Caco-2 (cell line): ENCODE data around the gene ABTB1. TPM values are rescaled to one million over a fixed set of nuclear protein-coding genes. Genes with fewer than 3 reads are reported as not detected.

Experiments used
- BruUV-seq: library from RNA; stranded (reverse); fragments of 400-500 nt; replicated peaks from 2 replicates; lab custom pipeline; 2021; lab: Mats Ljungman, UMichigan
- CTCF ChIA-PET: fragments of 300-600 bp; sonication (Branson Sonifier 250); formaldehyde crosslinking; loops from one replicate; lab custom pipeline; 2022; ENCODE audit warnings: antibody characterized with exemption; lab: Charles Lee
- POLR2A ChIA-PET: fragments of 300-600 bp; sonication (Branson Sonifier 250); formaldehyde crosslinking; loops from one replicate; lab custom pipeline; 2022; ENCODE audit warnings: antibody characterized with exemption; lab: Charles Lee
- DNase-seq, 2 experiments: peaks; one replicate each; pipeline versions ENCODE4 v3.0.0 to v3.0.0-alpha.2; 2020 to 2022
- H3K27me3 ChIP-seq: replicated peaks from 2 replicates; pipeline ENCODE4 v1.6.0; 2011; ENCODE audit warnings: low read length; ENCODE audit not compliant: control insufficient read depth, insufficient read depth
- H3K36me3 ChIP-seq: 2 replicates; pipeline ENCODE4 v1.5.1; 2011; ENCODE audit warnings: low read length; ENCODE audit not compliant: control insufficient read depth, insufficient read depth
- H3K4me1 ChIP-seq: fragments of 250-450 bp; sonication (Bioruptor Pico); 2 replicates; pipeline ENCODE4 v1.5.1; 2020; ENCODE audit warnings: mild to moderate bottlenecking
- H3K4me3 ChIP-seq: 2 replicates; pipeline ENCODE4 v1.5.1; 2011; ENCODE audit warnings: low read depth, mild to moderate bottlenecking, control low read depth, low read length
- H3K9me3 ChIP-seq: fragments of 250-450 bp; sonication (Bioruptor Pico); 2 replicates; pipeline ENCODE4 v1.5.1; 2020; ENCODE audit warnings: mild to moderate bottlenecking, moderate library complexity
- H3K27ac Mint-ChIP-seq: one replicate; pipeline ENCODE4 v1.8.0; 2022; ENCODE audit warnings: mixed read lengths; ENCODE audit not compliant: unreplicated experiment
- H3K27me3 Mint-ChIP-seq: one replicate; pipeline ENCODE4 v1.8.0; 2022; ENCODE audit warnings: mixed read lengths; ENCODE audit not compliant: insufficient read depth, unreplicated experiment
- H3K36me3 Mint-ChIP-seq: one replicate; pipeline ENCODE4 v1.8.0; 2022; ENCODE audit warnings: mild to moderate bottlenecking, mixed read lengths; ENCODE audit not compliant: insufficient read depth, unreplicated experiment
- H3K4me1 Mint-ChIP-seq: one replicate; pipeline ENCODE4 v1.8.0; 2022; ENCODE audit warnings: low read depth, mixed read lengths; ENCODE audit not compliant: unreplicated experiment
- H3K4me3 Mint-ChIP-seq: one replicate; pipeline ENCODE4 v1.8.0; 2022; ENCODE audit warnings: mild to moderate bottlenecking, moderate library complexity, mixed read lengths; ENCODE audit not compliant: unreplicated experiment
- H3K9me3 Mint-ChIP-seq: one replicate; pipeline ENCODE4 v1.8.0; 2022; ENCODE audit warnings: mixed read lengths; ENCODE audit not compliant: unreplicated experiment
- intact Hi-C: fragments of 100-400 bp; cut with micrococcal nuclease; formaldehyde crosslinking; loops from one replicate; pipeline ENCODE4 v1.10.0; 2022; ENCODE audit not compliant: unreplicated experiment
- total RNA-seq: library from RNA; stranded (reverse); gene quantifications from 2 replicates; pipeline ENCODE4 v1.2.3, GENCODE V29; 2022
- TF ChIP-seq, protein P1 (sequence below), 2 experiments: fragments of 200-600 bp in 1 of 2; IDR thresholded peaks; 1 replicate in 1 of 2; 2 replicates in 1 of 2; pipeline versions ENCODE4 v1.5.1 to v1.8.0; 2011 to 2022; ENCODE audit warnings: antibody characterized with exemption in 1 of 2, control low read depth in 1 of 2, inconsistent platforms in 1 of 2, low read depth in 1 of 2, low read length in 1 of 2, mild to moderate bottlenecking in 1 of 2, moderate library complexity in 1 of 2; ENCODE audit not compliant: insufficient read depth in 1 of 2, severe bottlenecking in 1 of 2, unreplicated experiment in 1 of 2

The ABTB1 gene
- total RNA-seq, 1 experiment from 2014 or later = 6.2 TPM

DNA sequence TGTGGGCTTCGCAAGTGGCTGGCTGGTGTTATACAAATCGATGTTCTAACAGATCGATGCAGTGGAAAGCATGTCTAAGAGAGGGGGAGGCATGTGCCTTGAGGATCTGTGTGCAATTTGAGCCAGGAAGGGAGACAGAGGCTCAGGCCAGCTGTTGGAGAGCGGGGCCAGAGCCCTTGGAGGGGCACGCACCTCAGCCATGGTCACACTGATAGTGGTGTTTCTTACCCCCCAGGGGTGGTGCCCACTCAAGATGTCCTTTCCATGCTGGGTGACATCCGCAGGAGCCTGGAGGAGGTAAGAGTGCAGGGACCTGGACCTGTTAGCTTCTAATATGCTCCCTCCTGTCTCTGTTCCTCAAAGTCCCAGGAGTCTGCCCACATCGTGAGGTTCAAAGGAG is 3.8 kb upstream of the ABTB1 start:
- H3K4me1 Mint-ChIP-seq = peaks cover 2% of the 10 kb centered on the region
- no peaks in the 10 kb centered on the region for H3K27me3 ChIP-seq
- intact Hi-C loops = no loop called here
- H3K36me3 ChIP-seq = no peaks in the 10 kb centered on the region
- DNase-seq = no peak
- H3K27ac Mint-ChIP-seq = no peak overlapping the region
- BruUV-seq = no TSS peak
- TF ChIP-seq, protein P1, sequence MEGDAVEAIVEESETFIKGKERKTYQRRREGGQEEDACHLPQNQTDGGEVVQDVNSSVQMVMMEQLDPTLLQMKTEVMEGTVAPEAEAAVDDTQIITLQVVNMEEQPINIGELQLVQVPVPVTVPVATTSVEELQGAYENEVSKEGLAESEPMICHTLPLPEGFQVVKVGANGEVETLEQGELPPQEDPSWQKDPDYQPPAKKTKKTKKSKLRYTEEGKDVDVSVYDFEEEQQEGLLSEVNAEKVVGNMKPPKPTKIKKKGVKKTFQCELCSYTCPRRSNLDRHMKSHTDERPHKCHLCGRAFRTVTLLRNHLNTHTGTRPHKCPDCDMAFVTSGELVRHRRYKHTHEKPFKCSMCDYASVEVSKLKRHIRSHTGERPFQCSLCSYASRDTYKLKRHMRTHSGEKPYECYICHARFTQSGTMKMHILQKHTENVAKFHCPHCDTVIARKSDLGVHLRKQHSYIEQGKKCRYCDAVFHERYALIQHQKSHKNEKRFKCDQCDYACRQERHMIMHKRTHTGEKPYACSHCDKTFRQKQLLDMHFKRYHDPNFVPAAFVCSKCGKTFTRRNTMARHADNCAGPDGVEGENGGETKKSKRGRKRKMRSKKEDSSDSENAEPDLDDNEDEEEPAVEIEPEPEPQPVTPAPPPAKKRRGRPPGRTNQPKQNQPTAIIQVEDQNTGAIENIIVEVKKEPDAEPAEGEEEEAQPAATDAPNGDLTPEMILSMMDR (IDR thresholded peaks at IDR 0.05; ENCODE audit: insufficient read depth in 1 of 2, low read depth in 1 of 2, low read length in 1 of 2, severe bottlenecking in 1 of 2, unreplicated experiment in 1 of 2) = no peak
- H3K36me3 Mint-ChIP-seq = peaks cover 15% of the 10 kb centered on the region
- no peak overlapping the region for H3K4me3 Mint-ChIP-seq
- no peak overlapping the region for H3K4me3 ChIP-seq
- H3K9me3 Mint-ChIP-seq = no peaks in the 10 kb centered on the region
- ChIA-PET CTCF (no interaction called here), POLR2A (no interaction called here)
- H3K4me1 ChIP-seq = peaks cover 7% of the 10 kb centered on the region; the same call in 1 of the 2 replicates
- no peaks in the 10 kb centered on the region for H3K27me3 Mint-ChIP-seq
- H3K9me3 ChIP-seq = no peaks in the 10 kb centered on the region

DNA sequence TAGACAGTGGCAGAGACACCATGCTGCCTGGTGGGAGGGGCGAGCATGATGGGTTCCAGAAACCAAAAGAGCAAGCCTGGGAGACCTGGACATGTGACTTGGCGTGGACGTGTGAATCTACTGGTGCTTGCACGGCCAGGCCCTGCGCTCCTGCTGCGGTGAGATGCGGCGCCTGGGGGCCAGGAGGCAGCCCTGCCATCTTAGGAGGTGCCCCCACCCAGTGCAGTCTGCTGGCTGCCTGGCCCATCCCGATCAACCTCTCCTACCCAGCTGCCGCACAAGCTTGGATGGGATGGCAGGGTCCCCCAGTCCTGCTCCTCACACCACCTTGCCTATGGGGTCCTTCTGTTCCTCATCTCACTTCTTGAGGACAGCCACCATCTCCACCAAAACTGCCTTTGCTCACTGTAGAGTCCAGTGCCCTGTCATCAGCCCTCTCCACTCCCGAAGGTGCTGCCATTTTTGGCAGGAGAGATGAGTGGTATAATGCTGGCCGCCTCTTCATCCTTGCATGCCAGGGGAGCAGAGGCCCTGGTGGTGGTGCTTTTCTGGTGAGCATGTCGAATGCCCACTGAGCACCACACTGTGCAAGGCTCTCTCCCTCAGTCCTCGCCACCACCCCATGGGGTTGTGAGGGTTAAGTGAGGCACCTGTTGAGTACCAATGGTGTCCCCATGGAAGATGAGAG is 3.1 kb upstream of the ABTB1 start:
- no peak for DNase-seq
- intact Hi-C loops = loop anchor here (10.0 kb wide), 1 partner anchor 75 kb away; the partner anchor contains the start of genes MCM2 and TPRA1
- ChIA-PET CTCF (no interaction called here), POLR2A (no interaction called here)
- Mint-ChIP-seq H3K36me3 (peaks cover 21% of the 10 kb centered on the region), H3K27me3 (no peaks in the 10 kb centered on the region), H3K27ac (no peak overlapping the region), H3K9me3 (no peaks in the 10 kb centered on the region), H3K4me1 (peaks cover 8% of the 10 kb centered on the region), H3K4me3 (no peak overlapping the region)
- Histone ChIP-seq H3K9me3 (no peaks in the 10 kb centered on the region), H3K36me3 (no peaks in the 10 kb centered on the region), H3K4me1 (peaks cover 7% of the 10 kb centered on the region; the same call in 1 of the 2 replicates), H3K4me3 (no peak overlapping the region), H3K27me3 (no peaks in the 10 kb centered on the region)
- no TSS peak for BruUV-seq
- TF ChIP-seq, protein P1 (IDR thresholded peaks at IDR 0.05; ENCODE audit: insufficient read depth in 1 of 2, low read depth in 1 of 2, low read length in 1 of 2, severe bottlenecking in 1 of 2, unreplicated experiment in 1 of 2) = no peak

DNA sequence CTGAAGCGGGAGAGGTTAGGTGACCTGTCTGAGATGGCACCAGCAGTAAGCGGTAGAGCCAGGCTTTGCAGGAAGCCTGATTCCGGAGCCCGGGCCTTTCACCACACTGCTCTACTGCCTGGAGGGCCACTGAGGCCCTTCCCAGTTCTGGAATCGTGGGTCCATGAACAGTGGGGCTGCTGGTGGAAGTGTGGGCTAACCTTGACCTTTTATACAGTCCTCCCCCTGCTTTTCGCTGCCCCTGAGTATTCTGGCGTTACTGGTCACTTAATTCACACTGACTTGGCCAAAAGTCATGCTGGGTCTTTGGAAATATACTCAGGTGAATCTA is 2.6 kb upstream of the ABTB1 start:
- intact Hi-C loops = loop anchor here (10.0 kb wide), 1 partner anchor 75 kb away; the partner anchor contains the start of genes MCM2 and TPRA1
- BruUV-seq = no TSS peak
- ChIA-PET POLR2A (no interaction called here), CTCF (no interaction called here)
- H3K27me3 Mint-ChIP-seq = no peaks in the 10 kb centered on the region
- Histone ChIP-seq H3K4me1 (peaks cover 7% of the 10 kb centered on the region; the same call in 1 of the 2 replicates), H3K4me3 (no peak overlapping the region), H3K9me3 (no peaks in the 10 kb centered on the region), H3K27me3 (no peaks in the 10 kb centered on the region), H3K36me3 (no peaks in the 10 kb centered on the region)
- no peak overlapping the region for H3K4me3 Mint-ChIP-seq
- no peaks in the 10 kb centered on the region for H3K9me3 Mint-ChIP-seq
- no peak overlapping the region for H3K27ac Mint-ChIP-seq
- peaks cover 21% of the 10 kb centered on the region for H3K36me3 Mint-ChIP-seq
- H3K4me1 Mint-ChIP-seq = peaks cover 8% of the 10 kb centered on the region
- no peak for DNase-seq
- TF ChIP-seq, protein P1 (IDR thresholded peaks at IDR 0.05; ENCODE audit: insufficient read depth in 1 of 2, low read depth in 1 of 2, low read length in 1 of 2, severe bottlenecking in 1 of 2, unreplicated experiment in 1 of 2) = no peak
